Right cardiac atrium (tissue), 5 donors: ENCODE results near the gene RBM26. TPM values are rescaled to one million over a fixed set of nuclear protein-coding genes. Genes with fewer than 3 reads are reported as not detected.

ENCODE experiments used
- ATAC-seq, 2 donors: fragments of 200-7000 bp; cut with Tn5 transposase; one replicate each; pipeline versions ENCODE4 v1.8.0 to v1.9.1; 2020; ENCODE audit warnings: moderate library complexity in 2 of 2, mild to moderate bottlenecking in 1 of 2
- DNase-seq, 3 donors: peaks; one replicate each; pipeline ENCODE4 v3.0.0-alpha.2; 2020
- H3K27ac ChIP-seq: one replicate; pipeline ENCODE4 v1.5.1; 2013; ENCODE audit warnings: mild to moderate bottlenecking, low read length, control low read depth, moderate library complexity
- H3K27me3 ChIP-seq: one replicate; pipeline ENCODE4 v1.6.1; 2013; ENCODE audit not compliant: control insufficient read depth, insufficient read depth
- H3K4me1 ChIP-seq: one replicate; pipeline ENCODE4 v1.6.1; 2013; ENCODE audit warnings: low read length; ENCODE audit not compliant: control insufficient read depth, insufficient read depth
- H3K4me3 ChIP-seq: one replicate; pipeline ENCODE4 v1.5.1; 2013; ENCODE audit warnings: low read length, control low read depth
- H3K9me3 ChIP-seq: one replicate; pipeline ENCODE4 v1.6.1; 2013; ENCODE audit warnings: low read length; ENCODE audit not compliant: control insufficient read depth
- WGBS: extraction: QIAGEN DNeasy Blood & Tissue Kit; methylation state at CpG from one replicate; pipeline ENCODE4 v1.1.7; 2013; 5-methylcytosine and 5-hydroxymethylcytosine counted together
- intact Hi-C, 4 donors: fragments of 100-400 bp; cut with DNase I; formaldehyde crosslinking; loops; one replicate each; pipeline versions ENCODE4 v1.11.0 to v1.14.0; 2022 to 2023
- polyA plus RNA-seq: library from polyadenylated mRNA; stranded (reverse); fragments of 200-250 nt; gene quantifications from one replicate; pipeline ENCODE4 v1.2.3, GENCODE V29; 2013
- total RNA-seq, 4 donors: library from RNA; stranded (reverse); fragmentation: NEBNext Ultra II Directional; extraction: Animal tissue kit (Norgen Biotek cat#: 25700); gene quantifications; one replicate each; pipeline ENCODE4 v1.2.1, GENCODE V29; 2021
- donor health status: healthy with polysubstance abuse.
- donor health status: DM: no; HTN: yes; CAD: no.
- donor health status: DM: no; HTN: no; CAD: no.
- donor health status: DM: no; HTN: yes; CAD: no; lungs with severe emphysema.
- donor health status: DM: yes; HTN: yes; CAD: no.

Gene RBM26
- total and polyA plus RNA-seq, 5 donors = 14.5 to 28.2 (median 26.6) TPM

DNA sequence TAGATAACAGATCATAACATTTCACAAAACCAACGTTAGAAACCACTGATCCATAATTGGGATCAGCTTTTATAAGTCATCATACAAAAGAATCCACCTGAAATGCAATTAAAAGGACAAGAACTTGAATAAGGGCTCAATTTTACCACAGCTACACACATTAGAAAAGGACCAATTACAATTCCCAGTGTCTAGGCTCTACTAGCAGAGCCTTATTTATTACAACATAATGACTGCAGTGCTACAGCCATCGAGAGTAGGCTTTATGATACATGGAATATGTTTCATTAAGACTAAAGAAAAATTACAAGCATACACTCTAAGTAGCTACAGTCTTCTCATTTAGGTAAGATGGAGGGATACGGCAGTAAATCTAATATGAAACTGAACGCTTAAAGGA lies 2.9 kb downstream of the RBM26 start:
- WGBS = 52% methylated on average over 4 of the region's 4 CpGs
- intact Hi-C loops = no loop called here

GRCh38 chr13:79402679-79403078 lies 3.4 kb downstream of the RBM26 start:
- ATAC-seq (no peak), DNase-seq (no peak)
- Histone ChIP-seq H3K4me3 (peak overlapping the region; percentile 39), H3K27ac (peak overlapping the region; percentile 6), H3K27me3 (no peaks in the 10 kb centered on the region), H3K4me1 (peaks cover 2% of the 10 kb centered on the region), H3K9me3 (no peaks in the 10 kb centered on the region)
- intact Hi-C loops = no loop called here
- 39% methylated on average over 2 of the region's 2 CpGs for WGBS

More for the DNA sequence above, 2.9 kb downstream of the RBM26 start:
- ATAC-seq = no peak
- peak overlapping the region; percentile 39 for H3K4me3 ChIP-seq
- H3K27me3 ChIP-seq = no peaks in the 10 kb centered on the region
- H3K9me3 ChIP-seq = no peaks in the 10 kb centered on the region
- no peak for DNase-seq
- H3K4me1 ChIP-seq = peaks cover 2% of the 10 kb centered on the region
- no peak overlapping the region for H3K27ac ChIP-seq

GRCh38 chr13:79402074-79402635 lies 3.9 kb downstream of the RBM26 start:
- no peak for DNase-seq
- WGBS = 54% methylated on average over 2 of the region's 2 CpGs
- no peak for ATAC-seq
- Histone ChIP-seq H3K27me3 (no peaks in the 10 kb centered on the region), H3K9me3 (no peaks in the 10 kb centered on the region), H3K4me1 (peaks cover 2% of the 10 kb centered on the region), H3K27ac (no peak overlapping the region), H3K4me3 (no peak overlapping the region)
- intact Hi-C loops = no loop called here

DNA sequence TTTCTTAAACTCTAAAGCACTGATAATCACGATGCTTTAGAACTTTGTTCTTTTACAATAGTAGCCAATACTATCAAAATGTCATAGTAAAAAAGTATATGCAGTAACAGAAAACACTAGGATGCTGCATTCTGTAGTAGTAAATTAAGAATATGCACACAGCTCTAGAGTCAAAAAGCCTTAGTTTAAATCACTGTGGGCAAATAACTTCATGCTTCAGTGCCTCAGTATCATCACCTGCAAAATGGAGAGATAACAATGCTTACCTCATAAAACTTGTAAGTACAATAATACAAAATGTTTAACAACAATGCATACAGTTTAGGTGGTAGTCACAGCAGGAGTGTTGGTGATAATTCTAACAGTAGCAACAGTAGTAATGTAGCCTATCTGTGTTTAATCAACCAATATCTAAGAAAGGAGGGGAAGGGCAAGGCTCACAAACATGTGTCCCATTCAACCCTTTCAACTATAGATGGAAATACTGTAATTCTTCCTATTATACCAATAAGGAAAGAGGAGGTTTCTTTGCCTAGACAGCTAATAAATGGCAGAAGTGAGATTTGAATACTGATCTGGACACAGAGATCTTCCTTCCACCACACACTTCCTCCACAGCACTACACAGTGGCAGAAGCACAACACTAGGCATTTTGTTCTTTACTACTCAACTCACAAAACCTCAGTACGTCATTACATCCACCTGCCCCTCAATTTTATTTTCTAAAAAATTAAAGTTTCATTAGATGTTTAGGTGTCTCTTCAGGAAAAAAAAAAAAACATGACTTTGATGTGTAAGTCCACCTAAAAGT lies 4.6 kb downstream of the RBM26 start:
- H3K4me3 ChIP-seq = no peak overlapping the region
- H3K9me3 ChIP-seq = no peaks in the 10 kb centered on the region
- 51% methylated on average over 2 of the region's 2 CpGs for WGBS
- H3K27me3 ChIP-seq = no peaks in the 10 kb centered on the region
- no peak for DNase-seq
- no peak overlapping the region for H3K27ac ChIP-seq
- no peak for ATAC-seq
- intact Hi-C loops = no loop called here
- peaks cover 2% of the 10 kb centered on the region for H3K4me1 ChIP-seq

- no peaks in the 10 kb centered on the region for H3K27me3 ChIP-seq
- H3K4me3 ChIP-seq = no peak overlapping the region
- no peaks in the 10 kb centered on the region for H3K9me3 ChIP-seq
- no peak for DNase-seq
- H3K4me1 ChIP-seq = peaks cover 2% of the 10 kb centered on the region
- intact Hi-C loops = no loop called here
- WGBS = 39% methylated on average over 1 of the region's 1 CpG
- no peak for ATAC-seq
- no peak overlapping the region for H3K27ac ChIP-seq
Observed at GRCh38 chr13:79398915-79399314, 7.1 kb downstream of the RBM26 start.

DNA sequence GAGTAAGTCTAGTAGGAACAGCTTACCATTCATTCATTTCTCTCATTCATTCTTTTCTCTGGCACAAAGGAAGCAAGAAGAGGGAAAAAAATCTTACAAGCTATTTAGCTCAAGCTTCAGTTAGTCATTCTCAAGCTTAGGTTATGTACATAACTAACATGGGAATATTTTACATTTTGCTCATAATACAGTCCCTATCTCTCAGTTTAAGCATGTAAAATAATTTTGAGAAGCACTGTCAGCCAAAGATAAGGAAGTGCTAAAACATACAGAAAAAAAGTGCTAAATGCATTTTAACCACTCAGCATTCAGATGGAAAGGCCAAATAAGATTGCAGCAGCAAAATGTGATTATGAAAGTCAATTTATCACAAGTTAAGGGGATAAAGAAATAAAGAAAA lies 7.9 kb downstream of the RBM26 start:
- Histone ChIP-seq H3K9me3 (no peaks in the 10 kb centered on the region), H3K4me1 (peaks cover 2% of the 10 kb centered on the region), H3K4me3 (no peak overlapping the region), H3K27me3 (no peaks in the 10 kb centered on the region), H3K27ac (no peak overlapping the region)
- intact Hi-C loops = no loop called here
- DNase-seq (no peak), ATAC-seq (no peak)

DNA sequence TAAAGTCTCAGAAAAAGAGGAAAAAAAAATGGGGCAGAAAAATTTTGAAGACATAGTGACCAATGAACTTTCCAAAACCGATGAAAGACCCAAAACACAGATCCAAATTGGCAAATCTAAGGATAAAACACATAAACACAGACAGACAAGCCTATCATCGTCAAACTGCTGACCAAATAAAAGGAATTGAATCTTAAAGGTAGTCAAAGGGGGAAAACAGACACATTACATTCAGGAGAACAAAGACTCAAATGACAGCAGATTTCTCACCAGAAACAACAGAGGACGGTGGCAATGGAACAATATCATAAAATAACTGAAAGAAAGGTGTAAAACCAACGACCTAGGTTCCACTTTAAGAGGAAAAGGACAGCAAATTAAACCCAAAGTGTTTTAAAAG lies 10.2 kb downstream of the RBM26 start:
- no peaks in the 10 kb centered on the region for H3K27me3 ChIP-seq
- no peaks in the 10 kb centered on the region for H3K9me3 ChIP-seq
- ATAC-seq = no peak
- no peak overlapping the region for H3K27ac ChIP-seq
- intact Hi-C loops = no loop called here
- 97% methylated on average over 4 of the region's 4 CpGs for WGBS
- no peak for DNase-seq
- peaks cover 4% of the 10 kb centered on the region for H3K4me1 ChIP-seq
- H3K4me3 ChIP-seq = no peak overlapping the region

- no peak overlapping the region for H3K27ac ChIP-seq
- DNase-seq = no peak
- 58% methylated on average over 14 of the region's 14 CpGs for WGBS
- H3K4me1 ChIP-seq = peaks cover 2% of the 10 kb centered on the region
- intact Hi-C loops = no loop called here
- H3K9me3 ChIP-seq = no peaks in the 10 kb centered on the region
- no peaks in the 10 kb centered on the region for H3K27me3 ChIP-seq
- ATAC-seq = peak; percentile 34 to 59
- no peak overlapping the region for H3K4me3 ChIP-seq
Observed at GRCh38 chr13:79393564-79394249, 12.3 kb downstream of the RBM26 start.

DNA sequence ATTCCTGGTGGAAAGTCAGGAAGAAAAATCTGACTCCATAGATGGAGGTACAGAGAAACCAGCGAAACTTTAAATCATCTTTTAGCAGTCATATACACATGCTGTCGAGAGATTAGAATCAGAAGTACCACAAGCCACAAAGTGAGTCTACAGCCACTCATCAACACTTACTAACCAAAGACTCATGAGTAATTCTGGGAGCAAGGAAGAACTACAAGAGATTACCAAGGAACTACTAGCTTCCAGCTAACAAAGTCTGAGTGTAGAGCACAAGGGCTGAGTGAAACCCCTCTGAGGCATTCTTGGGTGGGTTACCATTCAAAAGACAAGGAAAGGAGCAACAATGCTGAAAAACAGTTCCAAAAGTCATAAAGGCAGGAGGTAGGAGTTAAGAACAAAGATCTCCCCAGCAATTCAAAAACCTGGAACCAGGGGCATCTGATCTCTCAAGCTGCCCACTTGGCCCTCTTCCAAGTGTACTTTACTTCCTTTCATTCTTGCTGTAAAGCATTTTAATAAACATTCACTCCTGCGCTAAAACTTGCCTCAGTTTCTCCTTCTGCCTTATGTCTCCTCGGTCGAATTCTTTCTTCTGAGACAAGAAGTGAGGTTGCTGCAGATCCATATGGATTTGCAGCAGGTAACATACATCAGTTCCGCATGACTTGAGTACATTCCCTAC lies 13.0 kb downstream of the RBM26 start:
- DNase-seq (no peak), ATAC-seq (peak in 1 of 2 donors; percentile 52)
- H3K27me3 ChIP-seq = no peaks in the 10 kb centered on the region
- intact Hi-C loops = no loop called here
- H3K4me1 ChIP-seq = peaks cover 2% of the 10 kb centered on the region
- no peak overlapping the region for H3K4me3 ChIP-seq
- WGBS = 80% methylated on average over 6 of the region's 6 CpGs
- H3K27ac ChIP-seq = no peak overlapping the region
- no peaks in the 10 kb centered on the region for H3K9me3 ChIP-seq

DNA sequence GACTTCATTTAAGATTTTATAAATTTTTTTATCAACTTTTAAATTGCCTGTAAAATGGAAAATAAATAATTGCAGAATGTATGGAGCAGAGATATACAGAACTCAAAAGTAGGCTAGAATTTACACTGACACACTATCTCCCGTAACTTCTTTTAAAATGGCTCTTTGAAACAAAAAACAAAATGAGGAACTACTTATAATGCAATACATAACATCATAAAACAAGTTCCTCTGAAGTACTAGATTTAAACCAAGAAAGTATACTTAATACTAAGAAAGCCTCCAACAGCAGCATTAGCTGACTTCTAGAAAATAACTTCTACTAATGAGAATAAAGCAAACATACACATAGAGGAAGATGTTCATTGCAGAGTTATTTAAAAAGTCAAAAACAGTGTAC lies 17.0 kb downstream of the RBM26 start:
- no peaks in the 10 kb centered on the region for H3K9me3 ChIP-seq
- WGBS = 87% methylated on average over 1 of the region's 1 CpG
- intact Hi-C loops = no loop called here
- peaks cover 4% of the 10 kb centered on the region for H3K4me1 ChIP-seq
- ATAC-seq (no peak), DNase-seq (no peak)
- H3K4me3 ChIP-seq = no peak overlapping the region
- no peak overlapping the region for H3K27ac ChIP-seq
- no peaks in the 10 kb centered on the region for H3K27me3 ChIP-seq

- no peaks in the 10 kb centered on the region for H3K27me3 ChIP-seq
- ATAC-seq (no peak), DNase-seq (no peak)
- 79% methylated on average over 4 of the region's 4 CpGs for WGBS
- intact Hi-C loops = no loop called here
- H3K4me1 ChIP-seq = peaks cover 2% of the 10 kb centered on the region
- H3K27ac ChIP-seq = no peak overlapping the region
- no peak overlapping the region for H3K4me3 ChIP-seq
- no peaks in the 10 kb centered on the region for H3K9me3 ChIP-seq
Observed at GRCh38 chr13:79387853-79388252, 18.2 kb downstream of the RBM26 start.
